Adrenal gland (tissue), 5 donors: ENCODE results near the gene HOXB2.

Source experiments
- CTCF ChIP-seq, 6 experiments: fragments of 450-650 bp in 4 of 6; fragments of 200-600 bp in 2 of 6; sonication (generic) in 1 of 6; IDR thresholded peaks; 1 replicate in 5 of 6; 2 replicates in 1 of 6; pipeline versions ENCODE4 v1.5.1 to v1.8.0; 2016 to 2021; ENCODE audit warnings: antibody characterized with exemption in 6 of 6, mild to moderate bottlenecking in 2 of 6, moderate library complexity in 1 of 6
- POLR2A ChIP-seq, 2 donors: fragments of 450-650 bp; IDR thresholded peaks; one replicate each; pipeline ENCODE4 v1.6.1; 2017; ENCODE audit warnings: antibody characterized with exemption in 2 of 2, mild to moderate bottlenecking in 2 of 2, moderate library complexity in 1 of 2
- donor health status: DM: no; HTN: no; CAD: no.

GRCh38 chr17:48520631-48521079 is 24.3 kb downstream of the HOXB2 start:
- TF ChIP-seq CTCF (IDR thresholded peaks at IDR 0.05) (no peak), POLR2A (IDR thresholded peaks at IDR 0.05) (no peak)
